GM23338 (cell line): ENCODE results near the gene ERGIC2. TPM values are rescaled to one million over a fixed set of nuclear protein-coding genes. Genes with fewer than 3 reads are reported as not detected.

Source experiments
- ATAC-seq: fragments of 200-7000 bp; cut with Tn5 transposase; 3 replicates; pipeline ENCODE4 v1.9.1; 2020
- DNase-seq: peaks from one replicate; pipeline ENCODE4 v3.0.0-alpha.2; 2015; ENCODE audit warnings: low spot score
- H2AFZ ChIP-seq: fragments of 200-600 bp; sonication (generic); 2 replicates; pipeline ENCODE4 v1.8.0; 2016; ENCODE audit warnings: antibody characterized with exemption, mild to moderate bottlenecking, moderate library complexity
- H3F3A ChIP-seq: fragments of 200-600 bp; sonication (generic); replicated peaks from 2 replicates; pipeline ENCODE4 v1.8.0; 2017; ENCODE audit warnings: antibody characterized with exemption, mixed run types, low read depth
- H3K27ac ChIP-seq: fragments of 200-600 bp; sonication (generic); 2 replicates; pipeline ENCODE4 v1.6.1; 2016; ENCODE audit warnings: low read depth
- H3K27me3 ChIP-seq: fragments of 200-600 bp; sonication (generic); 2 replicates; pipeline ENCODE4 v1.8.0; 2016; ENCODE audit warnings: mild to moderate bottlenecking, mixed run types, moderate library complexity; ENCODE audit not compliant: insufficient read depth
- H3K36me3 ChIP-seq: fragments of 200-600 bp; sonication (generic); 2 replicates; pipeline ENCODE4 v1.8.0; 2016; ENCODE audit warnings: mild to moderate bottlenecking; ENCODE audit not compliant: insufficient read depth
- H3K4me1 ChIP-seq: fragments of 200-600 bp; sonication (generic); 2 replicates; pipeline ENCODE4 v1.8.0; 2016; ENCODE audit warnings: mild to moderate bottlenecking, moderate library complexity; ENCODE audit not compliant: insufficient read depth
- H3K4me2 ChIP-seq: fragments of 200-600 bp; sonication (generic); 2 replicates; pipeline ENCODE4 v1.7.1; 2017; ENCODE audit warnings: mixed run types
- H3K4me3 ChIP-seq: fragments of 200-600 bp; sonication (generic); 2 replicates; pipeline ENCODE4 v1.6.1; 2016; ENCODE audit warnings: mixed run types
- H3K79me2 ChIP-seq: fragments of 200-600 bp; sonication (generic); replicated peaks from 2 replicates; pipeline ENCODE4 v1.8.0; 2017; ENCODE audit warnings: mild to moderate bottlenecking; ENCODE audit not compliant: insufficient read depth
- H3K9me2 ChIP-seq: fragments of 200-600 bp; sonication (generic); 2 replicates; pipeline ENCODE4 v1.8.0; 2017; ENCODE audit not compliant: insufficient read depth
- H4K20me1 ChIP-seq: fragments of 200-600 bp; sonication (generic); replicated peaks from 2 replicates; pipeline ENCODE4 v1.8.0; 2017; ENCODE audit warnings: mild to moderate bottlenecking; ENCODE audit not compliant: insufficient read depth
- H3K27ac Mint-ChIP-seq: 2 replicates; pipeline ENCODE4 v1.8.0; 2020; ENCODE audit warnings: inconsistent platforms, mild to moderate bottlenecking, moderate library complexity, mixed read lengths
- H3K27me3 Mint-ChIP-seq: 3 replicates; pipeline ENCODE4 v1.8.0; 2022; ENCODE audit warnings: low read depth, mild to moderate bottlenecking, moderate library complexity, mixed read lengths, inconsistent platforms; ENCODE audit not compliant: insufficient read depth, poor library complexity
- H3K36me3 Mint-ChIP-seq: 3 replicates; pipeline ENCODE4 v1.8.0; 2021; ENCODE audit warnings: low read depth, mild to moderate bottlenecking, inconsistent platforms, moderate library complexity, mixed read lengths
- H3K4me1 Mint-ChIP-seq: 3 replicates; pipeline ENCODE4 v1.8.0; 2020; ENCODE audit warnings: mild to moderate bottlenecking, inconsistent platforms, mixed read lengths
- H3K4me3 Mint-ChIP-seq: 3 replicates; pipeline ENCODE4 v1.8.0; 2021; ENCODE audit warnings: moderate library complexity, mild to moderate bottlenecking, inconsistent platforms, mixed read lengths
- H3K9me3 Mint-ChIP-seq: 3 replicates; pipeline ENCODE4 v1.8.0; 2020; ENCODE audit warnings: moderate library complexity, mild to moderate bottlenecking, inconsistent platforms, mixed read lengths
- CREB1 ChIP-seq: fragments of 250-450 bp; sonication (Bioruptor Pico); IDR thresholded peaks from 2 replicates; pipeline ENCODE4 v1.5.0; 2020; ENCODE audit warnings: low read depth, mild to moderate bottlenecking, moderate library complexity
- EZH2 ChIP-seq: fragments of 200-600 bp; sonication (generic); IDR thresholded peaks from one replicate; pipeline ENCODE4 v1.8.0; 2017; ENCODE audit warnings: antibody characterized with exemption, mild to moderate bottlenecking, low read depth; ENCODE audit not compliant: unreplicated experiment
- EZH2phosphoT487 ChIP-seq: fragments of 200-600 bp; sonication (generic); IDR thresholded peaks from one replicate; pipeline ENCODE4 v1.8.1; 2018; ENCODE audit warnings: antibody characterized with exemption; ENCODE audit not compliant: unreplicated experiment
- JUNB ChIP-seq: IDR thresholded peaks from one replicate; pipeline ENCODE4 v1.6.1; 2016; ENCODE audit warnings: antibody characterized with exemption; ENCODE audit not compliant: unreplicated experiment
- POLR2AphosphoS5 ChIP-seq: IDR thresholded peaks from 2 replicates; pipeline ENCODE4 v1.6.1; 2016; ENCODE audit warnings: antibody characterized with exemption, low read depth
- REST ChIP-seq: IDR thresholded peaks from one replicate; pipeline ENCODE4 v1.6.1; 2018; ENCODE audit warnings: antibody characterized with exemption; ENCODE audit not compliant: unreplicated experiment
- STAT1 ChIP-seq: IDR thresholded peaks from one replicate; pipeline ENCODE4 v1.6.1; 2016; ENCODE audit warnings: antibody characterized with exemption; ENCODE audit not compliant: unreplicated experiment
- ZNF114 ChIP-seq: fragments of 250-450 bp; sonication (Bioruptor Pico); IDR thresholded peaks from 2 replicates; pipeline ENCODE4 v1.5.0; 2020; ENCODE audit warnings: mild to moderate bottlenecking, moderate library complexity
- ZNF331 ChIP-seq: fragments of 250-450 bp; sonication (Bioruptor Pico); IDR thresholded peaks from 2 replicates; pipeline ENCODE4 v1.5.0; 2020; ENCODE audit warnings: low read depth, mild to moderate bottlenecking, moderate library complexity
- polyA plus RNA-seq: library from polyadenylated mRNA; unstranded; fragments of >200 nt; fragmentation: Nextera tagmentation; extraction: Ambion mirVana; gene quantifications from 2 replicates; pipeline ENCODE4 v1.2.1, GENCODE V29; 2016
- total RNA-seq: library from RNA; depleted of rRNA; stranded (reverse); fragments of >200 nt; shearing (Covaris generic); gene quantifications from 2 replicates; pipeline ENCODE4 v1.2.3, GENCODE V29; 2014
- TF ChIP-seq, protein P1 (sequence below), 2 experiments: fragments of 200-600 bp in 1 of 2; sonication (generic) in 1 of 2; conservative IDR thresholded peaks; 2 replicates each; pipeline versions ENCODE4 v1.5.1 to v1.6.1; 2016 to 2017; ENCODE audit warnings: antibody characterized with exemption in 2 of 2, low read depth in 2 of 2, mild to moderate bottlenecking in 2 of 2, moderate library complexity in 1 of 2
- TF ChIP-seq, protein P2 (sequence below): IDR thresholded peaks from 2 replicates; pipeline ENCODE4 v1.6.1; 2016; ENCODE audit warnings: antibody characterized with exemption

The ERGIC2 gene
- total and polyA plus RNA-seq, 2 experiments from 2014 or later = 77.1 to 107 TPM

- TF ChIP-seq EZH2 (no peak), JUNB (no peak)
- TF ChIP-seq, protein P1, sequence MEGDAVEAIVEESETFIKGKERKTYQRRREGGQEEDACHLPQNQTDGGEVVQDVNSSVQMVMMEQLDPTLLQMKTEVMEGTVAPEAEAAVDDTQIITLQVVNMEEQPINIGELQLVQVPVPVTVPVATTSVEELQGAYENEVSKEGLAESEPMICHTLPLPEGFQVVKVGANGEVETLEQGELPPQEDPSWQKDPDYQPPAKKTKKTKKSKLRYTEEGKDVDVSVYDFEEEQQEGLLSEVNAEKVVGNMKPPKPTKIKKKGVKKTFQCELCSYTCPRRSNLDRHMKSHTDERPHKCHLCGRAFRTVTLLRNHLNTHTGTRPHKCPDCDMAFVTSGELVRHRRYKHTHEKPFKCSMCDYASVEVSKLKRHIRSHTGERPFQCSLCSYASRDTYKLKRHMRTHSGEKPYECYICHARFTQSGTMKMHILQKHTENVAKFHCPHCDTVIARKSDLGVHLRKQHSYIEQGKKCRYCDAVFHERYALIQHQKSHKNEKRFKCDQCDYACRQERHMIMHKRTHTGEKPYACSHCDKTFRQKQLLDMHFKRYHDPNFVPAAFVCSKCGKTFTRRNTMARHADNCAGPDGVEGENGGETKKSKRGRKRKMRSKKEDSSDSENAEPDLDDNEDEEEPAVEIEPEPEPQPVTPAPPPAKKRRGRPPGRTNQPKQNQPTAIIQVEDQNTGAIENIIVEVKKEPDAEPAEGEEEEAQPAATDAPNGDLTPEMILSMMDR (conservative IDR thresholded peaks at IDR 0.05; ENCODE audit: low read depth in 2 of 2) = no peak
Measured at GRCh38 chr12:29304388-29304787, 76.6 kb downstream of the ERGIC2 start (continued).

- H3K36me3 ChIP-seq = no peaks in the 10 kb centered on the region
- Mint-ChIP-seq H3K36me3 (no peaks in the 10 kb centered on the region), H3K27ac (no peak overlapping the region; the same call in 1 of the 2 replicates), H3K27me3 (peaks cover 2% of the 10 kb centered on the region), H3K9me3 (no peaks in the 10 kb centered on the region), H3K4me1 (peaks cover 5% of the 10 kb centered on the region; the same call in 2 of the 3 replicates), H3K4me3 (no peak overlapping the region)
- H3K79me2 ChIP-seq = no peaks in the 10 kb centered on the region
- no peaks in the 10 kb centered on the region for H3K9me2 ChIP-seq
- H4K20me1 ChIP-seq = no peaks in the 10 kb centered on the region
- H3K4me1 ChIP-seq = no peaks in the 10 kb centered on the region
- H3K4me2 ChIP-seq = no peak overlapping the region
- H3K27ac ChIP-seq = no peak overlapping the region
- TF ChIP-seq JUNB = no peak
- TF ChIP-seq, protein P2, sequence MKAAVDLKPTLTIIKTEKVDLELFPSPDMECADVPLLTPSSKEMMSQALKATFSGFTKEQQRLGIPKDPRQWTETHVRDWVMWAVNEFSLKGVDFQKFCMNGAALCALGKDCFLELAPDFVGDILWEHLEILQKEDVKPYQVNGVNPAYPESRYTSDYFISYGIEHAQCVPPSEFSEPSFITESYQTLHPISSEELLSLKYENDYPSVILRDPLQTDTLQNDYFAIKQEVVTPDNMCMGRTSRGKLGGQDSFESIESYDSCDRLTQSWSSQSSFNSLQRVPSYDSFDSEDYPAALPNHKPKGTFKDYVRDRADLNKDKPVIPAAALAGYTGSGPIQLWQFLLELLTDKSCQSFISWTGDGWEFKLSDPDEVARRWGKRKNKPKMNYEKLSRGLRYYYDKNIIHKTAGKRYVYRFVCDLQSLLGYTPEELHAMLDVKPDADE = no peak
- TF ChIP-seq, protein P1 (conservative IDR thresholded peaks at IDR 0.05; ENCODE audit: low read depth in 2 of 2) = no peak
- TF ChIP-seq ZNF331 (CRISPR knock-in tag) = no peak
- no peak for TF ChIP-seq ZNF114
- no peak for TF ChIP-seq POLR2AphosphoS5
- no peak for TF ChIP-seq REST
- no peak for TF ChIP-seq EZH2
- no peak for TF ChIP-seq CREB1
- TF ChIP-seq STAT1 = no peak
- TF ChIP-seq EZH2phosphoT487 = no peak
- no peaks in the 10 kb centered on the region for H3K27me3 ChIP-seq
- ATAC-seq (no peak), DNase-seq (no peak)
- no peaks in the 10 kb centered on the region for H3F3A ChIP-seq
- no peak overlapping the region for H3K4me3 ChIP-seq
- no peak overlapping the region for H2AFZ ChIP-seq
Measured at GRCh38 chr12:29301114-29301513, 79.9 kb downstream of the ERGIC2 start.
